Subcutaneous abdominal adipose tissue (tissue), 5 donors: ENCODE measurements around the gene KLHL18.
A peak's percentile ranks its signal among the peaks of the same experiment; 100 is the strongest.

Experiments used
- H3K27ac ChIP-seq: one replicate; pipeline ENCODE4 v1.7.0; 2013; ENCODE audit warnings: low read depth, mild to moderate bottlenecking, inconsistent platforms, low read length, moderate library complexity
- H3K27me3 ChIP-seq, 5 donors: one replicate each; pipeline ENCODE4 v1.7.0; 2013; ENCODE audit warnings: low read length in 5 of 5, inconsistent platforms in 1 of 5; ENCODE audit not compliant: control insufficient read depth in 5 of 5, insufficient read depth in 4 of 5
- H3K36me3 ChIP-seq, 5 donors: one replicate each; pipeline ENCODE4 v1.7.0; 2013; ENCODE audit warnings: low read length in 5 of 5; ENCODE audit not compliant: control insufficient read depth in 5 of 5, insufficient read depth in 5 of 5
- H3K4me1 ChIP-seq, 5 donors: one replicate each; pipeline ENCODE4 v1.7.0; 2013; ENCODE audit warnings: low read length in 5 of 5, mild to moderate bottlenecking in 3 of 5, moderate library complexity in 1 of 5; ENCODE audit not compliant: control insufficient read depth in 5 of 5, insufficient read depth in 5 of 5
- H3K4me3 ChIP-seq, 5 donors: one replicate each; pipeline ENCODE4 v1.7.0; 2013; ENCODE audit warnings: low read length in 5 of 5, low read depth in 1 of 5
- H3K9ac ChIP-seq, 5 donors: one replicate each; pipeline ENCODE4 v1.7.0; 2013; ENCODE audit warnings: low read length in 5 of 5, mild to moderate bottlenecking in 4 of 5, moderate library complexity in 3 of 5
- H3K9me3 ChIP-seq, 5 donors: one replicate each; pipeline ENCODE4 v1.7.0; 2013; ENCODE audit warnings: low read length in 5 of 5; ENCODE audit not compliant: control insufficient read depth in 5 of 5
- donor health status: healthy.
- donor health status: healthy.
- donor health status: healthy.
- donor health status: healthy.
- donor health status: healthy.

The KLHL18 gene

DNA sequence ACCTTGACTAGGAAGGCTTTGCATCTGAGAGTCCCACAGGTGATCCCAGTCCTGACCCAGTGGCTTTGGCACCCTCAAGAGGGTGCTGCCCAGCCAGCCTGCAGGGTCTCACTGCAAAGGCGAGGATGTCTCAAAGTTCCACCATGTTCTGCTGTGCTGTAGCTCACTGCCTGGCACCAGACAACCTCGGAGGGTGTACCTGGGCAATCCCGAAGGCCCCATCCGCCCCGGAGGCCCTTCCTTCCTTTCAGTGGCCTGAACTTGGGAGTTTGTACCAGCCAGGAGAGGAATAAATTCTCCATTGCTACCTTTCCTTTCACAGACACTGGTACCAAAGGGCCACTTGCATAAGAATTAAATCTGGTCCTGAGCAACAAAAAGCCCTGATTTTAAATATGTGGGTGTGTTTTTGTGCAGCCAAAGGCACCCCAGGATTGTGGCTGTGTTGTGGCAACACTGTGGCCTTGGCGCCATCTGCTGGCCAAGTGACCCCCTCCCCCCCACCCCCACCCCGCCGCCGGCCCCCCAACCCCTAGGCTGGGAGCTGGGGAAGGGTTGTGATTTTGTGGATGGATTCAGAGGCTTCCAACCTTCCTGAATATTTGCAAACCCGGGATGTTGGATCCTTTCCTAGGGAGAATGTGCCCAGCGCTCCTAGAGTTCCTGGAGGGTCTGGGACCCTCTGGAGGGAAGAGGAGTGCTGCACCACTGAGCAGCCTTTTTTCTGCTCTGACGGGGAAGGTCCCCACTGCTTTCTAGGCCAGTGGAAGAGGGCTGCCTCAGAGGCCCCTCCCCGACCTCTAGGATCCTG lies 88.3 kb downstream of the KLHL18 start:
- H3K9ac ChIP-seq, result no peak overlapping the region
- H3K9me3 ChIP-seq, result no peaks in the 10 kb centered on the region

GRCh38 chr3:47374587-47374986 lies 91.8 kb downstream of the KLHL18 start:
- Histone ChIP-seq H3K4me3 (no peak overlapping the region), H3K9me3 (no peaks in the 10 kb centered on the region), H3K36me3 (no peaks in the 10 kb centered on the region), H3K27me3 (peaks cover 0 to 4% (median under 1%) of the 10 kb centered on the region in 5 donors), H3K27ac (no peak overlapping the region), H3K4me1 (peaks cover 4 to 18% (median 12%) of the 10 kb centered on the region in 5 donors), H3K9ac (no peak overlapping the region)

More for the DNA sequence above, 88.3 kb downstream of the KLHL18 start:
- Histone ChIP-seq H3K36me3 (no peaks in the 10 kb centered on the region), H3K27ac (no peak overlapping the region), H3K4me3 (no peak overlapping the region), H3K4me1 (peaks cover 0 to 7% (median 4%) of the 10 kb centered on the region in 5 donors), H3K27me3 (peaks cover 0 to 4% (median 4%) of the 10 kb centered on the region in 5 donors)

DNA sequence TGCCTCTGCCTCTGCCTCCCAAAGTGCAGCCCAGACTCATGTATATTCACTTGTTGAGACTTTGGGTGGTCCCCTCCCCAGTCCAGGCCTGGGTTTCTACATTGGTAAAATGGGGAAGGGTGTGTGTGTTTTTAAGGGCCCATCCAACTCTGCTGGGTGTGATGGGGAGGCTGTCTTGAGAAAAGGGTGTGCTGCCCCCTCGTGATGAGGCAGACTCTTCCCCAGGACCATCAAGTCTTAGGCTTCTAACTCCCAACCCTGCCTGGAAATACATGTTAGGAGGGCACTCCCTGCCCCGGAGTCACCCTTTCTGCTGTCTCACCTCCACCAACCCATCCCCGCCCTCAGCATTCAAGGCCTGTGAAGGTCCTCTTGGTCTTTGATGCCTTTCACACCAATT lies 93.6 kb downstream of the KLHL18 start:
- Histone ChIP-seq H3K27ac (no peak overlapping the region), H3K9me3 (no peaks in the 10 kb centered on the region), H3K27me3 (no peaks in the 10 kb centered on the region), H3K36me3 (no peaks in the 10 kb centered on the region), H3K4me1 (peaks cover 8 to 22% (median 18%) of the 10 kb centered on the region in 5 donors), H3K4me3 (no peak overlapping the region), H3K9ac (no peak overlapping the region)

- Histone ChIP-seq H3K9me3 (no peaks in the 10 kb centered on the region), H3K36me3 (no peaks in the 10 kb centered on the region), H3K4me1 (peaks cover 10 to 30% (median 25%) of the 10 kb centered on the region in 5 donors), H3K27me3 (no peaks in the 10 kb centered on the region), H3K4me3 (no peak overlapping the region), H3K27ac (no peak overlapping the region), H3K9ac (no peak overlapping the region)
These were observed 94.4 kb downstream of the KLHL18 start for GRCh38 chr3:47377186-47377585.

DNA sequence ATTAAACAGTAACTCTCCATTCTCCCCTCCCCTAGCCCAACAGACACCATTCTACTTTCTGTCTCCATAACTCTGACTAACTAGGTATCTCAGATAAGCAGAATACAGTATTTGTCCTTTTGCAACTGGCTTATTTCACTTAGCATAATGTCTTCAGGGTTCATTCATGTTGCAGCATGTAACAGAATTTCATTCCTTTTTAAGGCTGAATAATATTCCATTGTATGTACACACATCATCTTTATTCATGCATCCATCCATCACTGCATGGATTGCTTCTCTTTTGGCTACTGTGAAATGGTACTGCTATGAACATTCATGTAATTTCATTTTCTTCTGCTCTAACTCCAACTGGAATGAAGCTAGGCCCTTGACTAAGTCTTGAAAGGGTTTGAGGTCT lies 96.1 kb downstream of the KLHL18 start:
- Histone ChIP-seq H3K27ac (no peak overlapping the region), H3K36me3 (peaks cover 0 to 3% (median 0%) of the 10 kb centered on the region in 5 donors), H3K4me3 (no peak overlapping the region), H3K9ac (no peak overlapping the region), H3K27me3 (no peaks in the 10 kb centered on the region), H3K4me1 (peaks cover 10 to 39% (median 30%) of the 10 kb centered on the region in 5 donors), H3K9me3 (no peaks in the 10 kb centered on the region)

DNA sequence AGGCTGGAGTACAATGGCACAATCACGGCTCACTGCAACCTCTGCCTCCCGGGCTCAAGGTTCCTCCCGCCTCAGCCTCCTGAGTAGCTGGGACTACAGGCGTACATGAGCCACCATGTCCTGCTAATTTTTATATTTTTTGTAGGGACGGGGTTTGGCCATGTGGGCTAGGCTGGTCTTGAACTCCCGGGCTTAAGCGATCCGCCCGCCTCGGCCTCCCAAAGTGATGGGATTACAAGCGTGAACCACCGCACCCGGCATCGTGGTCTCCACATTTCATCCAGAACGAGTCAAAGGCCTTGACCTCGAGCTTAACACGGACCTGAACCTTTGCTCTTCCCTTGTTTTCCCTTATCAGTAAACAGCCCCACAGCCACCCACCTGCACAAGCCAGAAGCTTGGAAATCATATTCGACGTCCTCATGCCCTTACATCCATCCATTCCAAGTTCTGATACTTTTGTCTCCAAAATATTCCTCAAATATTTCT lies 96.7 kb downstream of the KLHL18 start:
- peaks cover 10 to 39% (median 30%) of the 10 kb centered on the region in 5 donors for H3K4me1 ChIP-seq
- peak overlapping the region; percentile 81 to 99 (median 95) for H3K9ac ChIP-seq
- H3K9me3 ChIP-seq, result no peaks in the 10 kb centered on the region
- H3K27me3 ChIP-seq, result no peaks in the 10 kb centered on the region
- H3K4me3 ChIP-seq, result peak overlapping the region; percentile 81 to 100 (median 96)
- H3K36me3 ChIP-seq, result peaks cover 0 to 3% (median 0%) of the 10 kb centered on the region in 5 donors
- H3K27ac ChIP-seq, result no peak overlapping the region

DNA sequence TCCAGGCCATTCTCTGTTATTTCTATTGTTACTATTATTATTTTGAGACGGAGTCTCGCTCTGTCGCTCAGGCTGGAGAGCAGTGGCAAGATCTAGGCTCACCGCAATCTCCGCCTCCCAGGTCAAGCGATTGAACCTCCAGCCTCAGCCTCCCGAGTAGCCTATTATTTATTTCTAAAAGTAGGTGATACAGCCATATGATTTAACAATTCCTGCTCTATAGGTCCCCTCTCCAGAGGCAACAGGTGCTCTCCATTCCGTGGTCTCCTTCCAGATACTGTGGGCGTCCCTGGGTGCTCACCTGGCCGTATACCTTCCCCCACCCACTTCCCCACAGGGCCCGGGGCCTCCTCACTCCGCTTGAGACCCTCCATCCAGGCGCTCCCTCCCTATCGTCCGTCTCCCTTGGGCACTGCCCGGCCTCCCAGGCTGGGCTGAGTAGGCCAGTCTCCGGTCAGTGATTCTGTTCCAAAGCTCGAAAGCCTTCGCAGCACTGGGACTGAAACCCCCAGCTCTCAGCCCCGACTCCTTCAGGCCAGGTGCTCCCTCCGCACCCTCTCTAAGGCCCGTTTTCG lies 97.4 kb downstream of the KLHL18 start:
- peak overlapping the region; percentile 81 to 99 (median 95) for H3K9ac ChIP-seq
- H3K27ac ChIP-seq, result peak overlapping the region; percentile 85
- no peaks in the 10 kb centered on the region for H3K27me3 ChIP-seq
- no peaks in the 10 kb centered on the region for H3K9me3 ChIP-seq
- peaks cover 10 to 39% (median 30%) of the 10 kb centered on the region in 5 donors for H3K4me1 ChIP-seq
- H3K4me3 ChIP-seq, result peak overlapping the region; percentile 81 to 100 (median 96)
- peaks cover 0 to 6% (median 0%) of the 10 kb centered on the region in 5 donors for H3K36me3 ChIP-seq

GRCh38 chr3:47380601-47381316 lies 98.0 kb downstream of the KLHL18 start, which contains the start of gene PTPN23:
PTPN23 (plus strand) TSS chr3:47381021; CDS start chr3:47381097, 76 bp downstream.
- no peaks in the 10 kb centered on the region for H3K9me3 ChIP-seq
- peak within 1 kb of the TSS; percentile 85 for H3K27ac ChIP-seq
- H3K4me3 ChIP-seq, result peak within 1 kb of the TSS; percentile 81 to 100 (median 96)
- peaks cover 0 to 7% (median 2%) of the 10 kb centered on the region in 5 donors for H3K36me3 ChIP-seq
- H3K9ac ChIP-seq, result peak within 1 kb of the TSS; percentile 81 to 99 (median 95)
- H3K27me3 ChIP-seq, result no peaks in the 10 kb centered on the region
- peaks cover 10 to 41% (median 32%) of the 10 kb centered on the region in 5 donors for H3K4me1 ChIP-seq

- Histone ChIP-seq H3K9me3 (no peaks in the 10 kb centered on the region), H3K9ac (peak overlapping the region in 4 of 5 donors; percentile 92 to 99 (median 94)), H3K27me3 (no peaks in the 10 kb centered on the region), H3K4me1 (peaks cover 10 to 43% (median 32%) of the 10 kb centered on the region in 5 donors), H3K27ac (peak overlapping the region; percentile 85), H3K4me3 (peak overlapping the region; percentile 75 to 100 (median 96)), H3K36me3 (peaks cover 0 to 7% (median 2%) of the 10 kb centered on the region in 5 donors)
These were observed 98.8 kb downstream of the KLHL18 start for GRCh38 chr3:47381317-47382157.
